Astrocyte (in vitro differentiated cells and primary cell): ENCODE measurements around the gene TMEM221.

ENCODE experiments used
- EZH2 ChIP-seq: IDR thresholded peaks from 2 replicates; pipeline ENCODE4 v1.6.1; 2012; ENCODE audit warnings: mild to moderate bottlenecking, low read length, inconsistent platforms; ENCODE audit not compliant: insufficient read depth
- TF ChIP-seq, protein P1 (sequence below): IDR thresholded peaks from 2 replicates; pipeline ENCODE4 v1.5.1; 2011; ENCODE audit warnings: low read depth, mild to moderate bottlenecking, inconsistent platforms, low read length, moderate library complexity; ENCODE audit not compliant: insufficient read depth

- TF ChIP-seq, protein P1, sequence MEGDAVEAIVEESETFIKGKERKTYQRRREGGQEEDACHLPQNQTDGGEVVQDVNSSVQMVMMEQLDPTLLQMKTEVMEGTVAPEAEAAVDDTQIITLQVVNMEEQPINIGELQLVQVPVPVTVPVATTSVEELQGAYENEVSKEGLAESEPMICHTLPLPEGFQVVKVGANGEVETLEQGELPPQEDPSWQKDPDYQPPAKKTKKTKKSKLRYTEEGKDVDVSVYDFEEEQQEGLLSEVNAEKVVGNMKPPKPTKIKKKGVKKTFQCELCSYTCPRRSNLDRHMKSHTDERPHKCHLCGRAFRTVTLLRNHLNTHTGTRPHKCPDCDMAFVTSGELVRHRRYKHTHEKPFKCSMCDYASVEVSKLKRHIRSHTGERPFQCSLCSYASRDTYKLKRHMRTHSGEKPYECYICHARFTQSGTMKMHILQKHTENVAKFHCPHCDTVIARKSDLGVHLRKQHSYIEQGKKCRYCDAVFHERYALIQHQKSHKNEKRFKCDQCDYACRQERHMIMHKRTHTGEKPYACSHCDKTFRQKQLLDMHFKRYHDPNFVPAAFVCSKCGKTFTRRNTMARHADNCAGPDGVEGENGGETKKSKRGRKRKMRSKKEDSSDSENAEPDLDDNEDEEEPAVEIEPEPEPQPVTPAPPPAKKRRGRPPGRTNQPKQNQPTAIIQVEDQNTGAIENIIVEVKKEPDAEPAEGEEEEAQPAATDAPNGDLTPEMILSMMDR: no peak
- TF ChIP-seq EZH2: no peak
Measured at GRCh38 chr19:17415121-17415520, 33.3 kb downstream of the TMEM221 start.
